Measurements from ENCODE around the gene COL1A1. TPM values are rescaled to one million over a fixed set of nuclear protein-coding genes. Genes with fewer than 3 reads are reported as not detected.

Gene COL1A1
- total and polyA plus RNA-seq, 8 donors = 9.0 to 875 (median 20.9) TPM

GRCh38 chr17:50165066-50165465 lies 36.4 kb downstream of the COL1A1 start:
- no peaks in the 10 kb centered on the region for H3K36me3 ChIP-seq
- H3K4me3 ChIP-seq = no peak overlapping the region
- DNase-seq = peak in 1 of 6 donors; percentile 20
- no peaks in the 10 kb centered on the region for H3K27me3 ChIP-seq
- ATAC-seq = no peak
- H3K4me1 ChIP-seq = no peaks in the 10 kb centered on the region
- H3K27ac ChIP-seq = no peak overlapping the region
- intact Hi-C loops (cut with DNase I) = no loop called here
- no peak for FAIRE-seq
- H3K9me3 ChIP-seq = no peaks in the 10 kb centered on the region
- no peak for TF ChIP-seq CTCF (IDR thresholded peaks at IDR 0.05)
- 81 to 83% methylated on average over 9 of the region's 9 CpGs for WGBS, 2 donors

- 81 to 90% methylated on average over 2 of the region's 2 CpGs for WGBS, 2 donors
- H3K4me1 ChIP-seq = no peaks in the 10 kb centered on the region
- H3K27ac ChIP-seq = no peak overlapping the region
- H3K36me3 ChIP-seq = no peaks in the 10 kb centered on the region
- no peak for TF ChIP-seq CTCF (IDR thresholded peaks at IDR 0.05)
- intact Hi-C loops (cut with DNase I) = no loop called here
- FAIRE-seq = no peak
- no peaks in the 10 kb centered on the region for H3K9me3 ChIP-seq
- no peak for DNase-seq
- no peak for ATAC-seq
- H3K4me3 ChIP-seq = no peak overlapping the region
- no peaks in the 10 kb centered on the region for H3K27me3 ChIP-seq
Observed at GRCh38 chr17:50164697-50164988, 36.8 kb downstream of the COL1A1 start.

- FAIRE-seq (no peak), ATAC-seq (no peak), DNase-seq (peak in 1 of 6 donors; percentile 37)
- Histone ChIP-seq H3K9me3 (no peaks in the 10 kb centered on the region), H3K27me3 (no peaks in the 10 kb centered on the region), H3K4me3 (no peak overlapping the region), H3K27ac (no peak overlapping the region), H3K36me3 (no peaks in the 10 kb centered on the region), H3K4me1 (no peaks in the 10 kb centered on the region)
- no peak for TF ChIP-seq CTCF (IDR thresholded peaks at IDR 0.05)
- WGBS, 2 donors = 78 to 84% methylated on average over 11 of the region's 11 CpGs
- intact Hi-C loops (cut with DNase I) = no loop called here
Observed at GRCh38 chr17:50163843-50164696, 37.4 kb downstream of the COL1A1 start.

GRCh38 chr17:50162466-50163254 lies 38.8 kb downstream of the COL1A1 start:
- intact Hi-C loops (cut with DNase I) = no loop called here
- DNase-seq (peak in 1 of 6 donors; percentile 8), FAIRE-seq (no peak), ATAC-seq (no peak)
- Histone ChIP-seq H3K36me3 (no peaks in the 10 kb centered on the region), H3K4me3 (no peak overlapping the region), H3K4me1 (no peaks in the 10 kb centered on the region), H3K27me3 (no peaks in the 10 kb centered on the region), H3K9me3 (no peaks in the 10 kb centered on the region), H3K27ac (no peak overlapping the region)
- 60 to 71% methylated on average over 8 of the region's 8 CpGs for WGBS, 2 donors
- no peak for TF ChIP-seq CTCF (IDR thresholded peaks at IDR 0.05)

- no peaks in the 10 kb centered on the region for H3K4me1 ChIP-seq
- H3K36me3 ChIP-seq = no peaks in the 10 kb centered on the region
- H3K9me3 ChIP-seq = no peaks in the 10 kb centered on the region
- H3K4me3 ChIP-seq = no peak overlapping the region
- DNase-seq (peak in 1 of 6 donors; percentile 50), ATAC-seq (no peak), FAIRE-seq (no peak)
- TF ChIP-seq CTCF (IDR thresholded peaks at IDR 0.05) = no peak
- no peaks in the 10 kb centered on the region for H3K27me3 ChIP-seq
- H3K27ac ChIP-seq = no peak overlapping the region
- intact Hi-C loops (cut with DNase I) = no loop called here
- 39 to 40% methylated on average over 16 of the region's 16 CpGs for WGBS, 2 donors
Observed at GRCh38 chr17:50161911-50162288, 39.5 kb downstream of the COL1A1 start.

Data from pancreas (tissue), 10 donors.